ENCODE measurements around the gene MICA. TPM values are rescaled to one million over a fixed set of nuclear protein-coding genes. Genes with fewer than 3 reads are reported as not detected.
"Not testable (repeated sequence)": the region's sequence is repeated elsewhere in the genome, so short reads cannot be mapped to it uniquely, and the experiment has no call there.

The MICA gene
- total RNA-seq, 4 donors from 2014 or later = 7.1 to 16.4 (median 15.2) TPM

DNA sequence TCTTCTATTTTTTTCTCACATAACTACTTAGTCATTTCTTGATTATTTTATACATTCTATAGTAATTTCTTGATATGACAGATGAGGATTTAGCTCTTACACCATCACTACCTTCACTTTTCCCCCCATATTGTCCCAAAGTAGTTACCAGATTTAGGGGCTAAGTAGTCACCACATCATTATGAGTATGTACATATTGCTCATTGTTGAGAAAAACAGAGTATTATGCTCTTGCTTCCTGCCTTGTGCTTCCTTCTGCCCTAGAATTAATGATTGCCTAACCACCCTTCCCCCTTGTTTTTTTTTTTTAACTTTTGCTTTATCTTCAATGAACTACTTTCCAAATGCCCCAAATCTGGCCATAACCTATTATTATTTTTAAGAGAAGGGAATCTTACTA is 39.6 kb upstream of the MICA start:
- Histone ChIP-seq H3K27ac (no peak overlapping the region), H3K36me3 (no peaks in the 10 kb centered on the region), H3K4me1 (peaks cover 4% of the 10 kb centered on the region), H3K4me3 (no peak overlapping the region), H3K27me3 (peaks cover 21% of the 10 kb centered on the region), H3K9me3 (no peaks in the 10 kb centered on the region)
- DNase-seq (ENCODE audit: low spot score in 2 of 2) = no peak
- TF ChIP-seq EP300 (IDR thresholded peaks at IDR 0.05) (no peak), POLR2A (IDR thresholded peaks at IDR 0.05) (no peak), POLR2AphosphoS5 (IDR thresholded peaks at IDR 0.05) (no peak)
- TF ChIP-seq, protein P1, sequence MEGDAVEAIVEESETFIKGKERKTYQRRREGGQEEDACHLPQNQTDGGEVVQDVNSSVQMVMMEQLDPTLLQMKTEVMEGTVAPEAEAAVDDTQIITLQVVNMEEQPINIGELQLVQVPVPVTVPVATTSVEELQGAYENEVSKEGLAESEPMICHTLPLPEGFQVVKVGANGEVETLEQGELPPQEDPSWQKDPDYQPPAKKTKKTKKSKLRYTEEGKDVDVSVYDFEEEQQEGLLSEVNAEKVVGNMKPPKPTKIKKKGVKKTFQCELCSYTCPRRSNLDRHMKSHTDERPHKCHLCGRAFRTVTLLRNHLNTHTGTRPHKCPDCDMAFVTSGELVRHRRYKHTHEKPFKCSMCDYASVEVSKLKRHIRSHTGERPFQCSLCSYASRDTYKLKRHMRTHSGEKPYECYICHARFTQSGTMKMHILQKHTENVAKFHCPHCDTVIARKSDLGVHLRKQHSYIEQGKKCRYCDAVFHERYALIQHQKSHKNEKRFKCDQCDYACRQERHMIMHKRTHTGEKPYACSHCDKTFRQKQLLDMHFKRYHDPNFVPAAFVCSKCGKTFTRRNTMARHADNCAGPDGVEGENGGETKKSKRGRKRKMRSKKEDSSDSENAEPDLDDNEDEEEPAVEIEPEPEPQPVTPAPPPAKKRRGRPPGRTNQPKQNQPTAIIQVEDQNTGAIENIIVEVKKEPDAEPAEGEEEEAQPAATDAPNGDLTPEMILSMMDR (IDR thresholded peaks at IDR 0.05) = no peak

DNA sequence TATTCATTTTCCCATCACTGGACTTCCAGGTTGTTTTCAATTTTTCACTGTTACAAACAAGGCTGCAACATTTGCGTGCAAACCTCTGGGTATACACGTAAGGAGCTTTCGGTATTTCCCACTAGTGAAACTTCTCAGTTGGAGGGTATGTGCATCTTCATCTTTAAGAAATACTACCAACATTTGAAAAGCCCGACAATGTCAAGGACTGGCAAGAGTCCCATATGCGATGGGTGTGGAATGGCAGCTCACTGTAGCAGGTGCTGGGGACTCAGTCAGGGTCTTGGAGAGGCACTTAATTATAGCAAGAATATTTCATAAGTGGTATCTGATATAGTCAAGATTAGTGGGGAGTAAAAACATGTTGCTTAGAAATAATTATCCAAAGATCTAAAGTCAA is 37.5 kb upstream of the MICA start:
- Histone ChIP-seq H3K4me1 (peaks cover 4% of the 10 kb centered on the region), H3K9me3 (no peaks in the 10 kb centered on the region), H3K27ac (no peak overlapping the region), H3K27me3 (peaks cover 32% of the 10 kb centered on the region), H3K36me3 (no peaks in the 10 kb centered on the region), H3K4me3 (no peak overlapping the region)
- no peak for TF ChIP-seq POLR2AphosphoS5 (IDR thresholded peaks at IDR 0.05)
- no peak for TF ChIP-seq POLR2A (IDR thresholded peaks at IDR 0.05)
- TF ChIP-seq EP300 (IDR thresholded peaks at IDR 0.05) = no peak
- TF ChIP-seq, protein P1 (IDR thresholded peaks at IDR 0.05) = no peak
- no peak for DNase-seq (ENCODE audit: low spot score in 2 of 2)
- WGBS = 78% methylated on average over 5 of the region's 5 CpGs

DNA sequence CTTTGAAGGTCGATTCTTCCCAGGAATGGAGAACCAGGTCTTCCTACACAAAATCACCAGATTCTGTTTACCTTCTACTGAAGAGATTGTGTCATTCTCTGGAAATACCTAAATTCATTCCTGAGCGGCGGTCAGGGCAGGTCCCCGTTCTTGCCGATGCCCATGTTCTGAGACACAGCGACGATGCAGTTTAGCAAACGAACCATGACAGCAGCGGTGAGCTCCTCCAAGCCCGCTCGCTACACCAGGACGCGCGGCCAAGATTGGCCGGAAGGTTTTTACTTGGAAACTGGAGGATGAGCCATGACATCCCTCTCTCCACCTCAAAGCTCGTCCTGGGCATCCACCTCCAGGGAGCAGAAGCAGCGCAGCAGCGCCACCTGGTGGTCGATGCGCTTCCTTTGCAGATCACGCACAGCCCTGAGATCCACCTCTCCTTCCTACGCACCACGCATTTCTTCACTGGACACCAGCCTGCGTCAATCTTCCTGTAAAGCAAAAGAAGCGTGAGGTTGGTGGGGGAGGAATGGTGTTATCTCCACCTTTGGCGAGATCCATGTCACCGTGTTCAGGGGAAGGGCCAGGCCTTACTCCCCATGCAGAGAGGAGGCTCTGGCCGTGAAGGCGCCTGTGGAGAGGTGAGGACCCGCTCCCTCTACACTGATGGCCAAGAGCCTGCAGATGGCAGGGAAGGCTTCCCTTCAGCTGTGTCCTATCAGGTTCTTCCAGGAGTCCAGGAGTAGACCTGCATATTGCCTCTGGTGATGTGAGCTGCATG is 36.5 kb upstream of the MICA start:
- Histone ChIP-seq H3K27me3 (peaks cover 31% of the 10 kb centered on the region), H3K4me3 (peak overlapping the region; percentile 38), H3K4me1 (peaks cover 4% of the 10 kb centered on the region), H3K36me3 (no peaks in the 10 kb centered on the region), H3K9me3 (no peaks in the 10 kb centered on the region), H3K27ac (no peak overlapping the region)
- 8% methylated on average over 30 of the region's 30 CpGs for WGBS
- no peak for TF ChIP-seq EP300 (IDR thresholded peaks at IDR 0.05)
- TF ChIP-seq POLR2AphosphoS5 (IDR thresholded peaks at IDR 0.05) = peak in 2 of 3 donors; percentile 58 to 65
- TF ChIP-seq, protein P1 (IDR thresholded peaks at IDR 0.05) = peak; percentile 88 to 91
- TF ChIP-seq POLR2A (IDR thresholded peaks at IDR 0.05) = no peak
- DNase-seq (ENCODE audit: low spot score in 2 of 2) = peak; percentile 90 to 91

DNA sequence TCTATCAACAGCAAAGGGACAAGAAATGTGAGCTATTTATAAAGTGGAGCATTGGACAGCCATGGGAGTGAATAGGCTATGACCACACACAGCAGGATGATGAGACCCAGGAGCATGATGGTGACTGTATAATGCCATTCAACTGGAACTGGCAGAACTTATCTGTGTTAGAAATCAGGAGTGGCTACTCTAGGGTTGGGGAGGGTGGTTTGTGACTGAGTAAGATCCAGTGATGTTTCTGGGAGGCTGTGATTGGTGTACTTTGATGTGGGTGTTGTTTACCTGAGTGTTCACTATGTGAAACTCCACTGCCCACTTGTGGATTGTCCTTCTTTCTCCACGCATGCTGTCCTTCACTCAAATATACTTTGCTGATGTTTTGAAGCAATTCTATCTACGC is 34.9 kb upstream of the MICA start:
- Histone ChIP-seq H3K27ac (no peak overlapping the region), H3K36me3 (no peaks in the 10 kb centered on the region), H3K4me3 (no peak overlapping the region), H3K4me1 (peaks cover 4% of the 10 kb centered on the region), H3K27me3 (peaks cover 27% of the 10 kb centered on the region), H3K9me3 (peaks cover 4% of the 10 kb centered on the region)
- TF ChIP-seq POLR2A (IDR thresholded peaks at IDR 0.05) (no peak), EP300 (IDR thresholded peaks at IDR 0.05) (no peak), POLR2AphosphoS5 (IDR thresholded peaks at IDR 0.05) (no peak)
- TF ChIP-seq, protein P1 (IDR thresholded peaks at IDR 0.05) = no peak
- DNase-seq (ENCODE audit: low spot score in 2 of 2) = no peak
- WGBS = 81% methylated on average over 2 of the region's 2 CpGs

DNA sequence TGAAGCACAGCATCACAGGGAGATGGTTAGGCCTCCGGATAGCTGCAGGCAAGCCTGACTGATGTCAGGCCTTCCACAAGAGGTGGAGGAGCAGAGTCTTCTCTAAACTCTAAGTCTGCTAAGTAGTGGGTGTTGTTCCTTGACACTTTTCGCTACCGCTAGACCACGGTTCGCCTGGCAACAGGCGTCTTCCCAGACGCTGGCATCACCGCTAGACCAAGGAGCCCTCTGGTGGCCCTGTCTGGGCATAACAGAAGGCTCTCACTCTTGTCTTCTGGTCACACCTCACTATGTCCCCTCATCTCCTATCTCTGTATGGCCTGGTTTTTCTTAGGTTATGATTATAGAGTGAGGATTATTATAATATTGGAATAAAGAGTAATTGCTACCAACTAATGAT is 29.3 kb upstream of the MICA start:
- H3K4me1 ChIP-seq; H3K27ac ChIP-seq; H3K4me3 ChIP-seq; DNase-seq (ENCODE audit: low spot score in 2 of 2); H3K9me3 ChIP-seq; H3K36me3 ChIP-seq: not testable (repeated sequence)
- WGBS = 53% methylated on average over 5 of the region's 8 CpGs
- TF ChIP-seq, protein P1 (IDR thresholded peaks at IDR 0.05) = peak in 1 of 2 donors; percentile 29
- H3K27me3 ChIP-seq = peaks cover 48% of the 10 kb centered on the region

Data from suprapubic skin (tissue), 4 donors.